DOHH2 (cell line): Measurements from ENCODE around the gene CCK.

ENCODE experiments used
- H3F3A ChIP-seq: fragments of 200-600 bp; sonication (generic), shearing (Covaris generic); 2 replicates; pipeline ENCODE4 v1.6.0; 2016; ENCODE audit warnings: antibody characterized with exemption, mild to moderate bottlenecking; ENCODE audit not compliant: control insufficient read depth, insufficient read depth
- H3K27ac ChIP-seq: fragments of 200-600 bp; sonication (generic); 2 replicates; pipeline ENCODE4 v1.5.1; 2014; ENCODE audit warnings: low read depth, mild to moderate bottlenecking, low read length, moderate library complexity
- H3K27me3 ChIP-seq: fragments of 200-600 bp; sonication (generic); 2 replicates; pipeline ENCODE4 v1.6.1; 2014; ENCODE audit warnings: mild to moderate bottlenecking, low read length, mixed read lengths; ENCODE audit not compliant: control insufficient read depth
- H3K36me3 ChIP-seq: fragments of 200-600 bp; sonication (generic); 2 replicates; pipeline ENCODE4 v1.6.1; 2014; ENCODE audit warnings: mild to moderate bottlenecking, low read length, moderate library complexity, mixed read lengths; ENCODE audit not compliant: control insufficient read depth
- H3K4me1 ChIP-seq: fragments of 200-600 bp; sonication (generic); 2 replicates; pipeline ENCODE4 v1.6.1; 2014; ENCODE audit warnings: mild to moderate bottlenecking, low read length, mixed read lengths; ENCODE audit not compliant: control insufficient read depth
- H3K4me2 ChIP-seq: fragments of 200-600 bp; sonication (generic); 2 replicates; pipeline ENCODE4 v1.6.0; 2014; ENCODE audit warnings: mild to moderate bottlenecking, low read length, moderate library complexity
- H3K4me3 ChIP-seq: fragments of 200-600 bp; sonication (generic); 2 replicates; pipeline ENCODE4 v1.5.1; 2014; ENCODE audit warnings: mild to moderate bottlenecking, low read length, mixed read lengths
- H3K79me2 ChIP-seq: fragments of 200-600 bp; sonication (generic); 2 replicates; pipeline ENCODE4 v1.6.1; 2014; ENCODE audit warnings: mild to moderate bottlenecking, low read length, mixed read lengths; ENCODE audit not compliant: control insufficient read depth
- H3K9me2 ChIP-seq: fragments of 200-600 bp; sonication (generic); replicated peaks from 2 replicates; pipeline ENCODE4 v1.6.1; 2014; ENCODE audit warnings: mild to moderate bottlenecking, low read length, mixed read lengths; ENCODE audit not compliant: control insufficient read depth
- H3K9me3 ChIP-seq: fragments of 200-600 bp; sonication (generic); 2 replicates; pipeline ENCODE4 v1.6.1; 2014; ENCODE audit warnings: antibody characterized with exemption, low read length, mixed read lengths; ENCODE audit not compliant: control insufficient read depth, insufficient read depth
- H4K20me1 ChIP-seq: fragments of 200-600 bp; sonication (generic); 2 replicates; pipeline ENCODE4 v1.6.0; 2014; ENCODE audit warnings: low read depth, mild to moderate bottlenecking, antibody characterized with exemption, low read length, moderate library complexity; ENCODE audit not compliant: control insufficient read depth, insufficient read depth
- EZH2phosphoT487 ChIP-seq: fragments of 200-600 bp; sonication (generic); IDR thresholded peaks from 2 replicates; pipeline ENCODE4 v1.6.1; 2017; ENCODE audit warnings: borderline replicate concordance, mild to moderate bottlenecking, antibody characterized with exemption, low read length, moderate library complexity, mixed read lengths
- TF ChIP-seq, protein P1 (sequence below): fragments of 200-600 bp; sonication (generic); IDR thresholded peaks from one replicate; pipeline ENCODE4 v1.5.1; 2014; ENCODE audit warnings: antibody characterized with exemption, mild to moderate bottlenecking, low read depth, low read length; ENCODE audit not compliant: poor library complexity, severe bottlenecking

Gene CCK

DNA sequence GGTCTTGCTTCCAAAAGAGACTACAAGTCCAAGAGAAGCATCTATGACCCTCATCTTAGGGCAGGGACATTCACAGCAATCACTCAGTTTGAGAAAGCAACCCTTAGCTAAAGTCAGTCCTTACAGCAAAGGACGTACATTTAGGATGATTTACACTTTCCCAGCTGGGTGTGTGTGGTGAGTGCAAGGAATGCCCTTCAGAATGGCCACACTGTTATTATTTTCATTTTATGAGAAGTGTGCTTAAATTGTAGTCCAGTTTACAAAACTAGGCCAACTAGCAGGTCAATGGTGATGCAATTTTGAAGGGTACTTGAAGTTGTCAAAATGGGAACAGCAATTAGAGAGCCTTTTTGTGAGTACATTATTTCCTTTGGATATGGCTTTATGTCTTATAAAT is 26.0 kb upstream of the CCK start:
- H3K4me3 ChIP-seq: no peak overlapping the region
- H3K79me2 ChIP-seq: no peaks in the 10 kb centered on the region
- no peaks in the 10 kb centered on the region for H3F3A ChIP-seq
- H3K9me2 ChIP-seq: no peaks in the 10 kb centered on the region
- no peaks in the 10 kb centered on the region for H4K20me1 ChIP-seq
- no peak for TF ChIP-seq EZH2phosphoT487
- TF ChIP-seq, protein P1, sequence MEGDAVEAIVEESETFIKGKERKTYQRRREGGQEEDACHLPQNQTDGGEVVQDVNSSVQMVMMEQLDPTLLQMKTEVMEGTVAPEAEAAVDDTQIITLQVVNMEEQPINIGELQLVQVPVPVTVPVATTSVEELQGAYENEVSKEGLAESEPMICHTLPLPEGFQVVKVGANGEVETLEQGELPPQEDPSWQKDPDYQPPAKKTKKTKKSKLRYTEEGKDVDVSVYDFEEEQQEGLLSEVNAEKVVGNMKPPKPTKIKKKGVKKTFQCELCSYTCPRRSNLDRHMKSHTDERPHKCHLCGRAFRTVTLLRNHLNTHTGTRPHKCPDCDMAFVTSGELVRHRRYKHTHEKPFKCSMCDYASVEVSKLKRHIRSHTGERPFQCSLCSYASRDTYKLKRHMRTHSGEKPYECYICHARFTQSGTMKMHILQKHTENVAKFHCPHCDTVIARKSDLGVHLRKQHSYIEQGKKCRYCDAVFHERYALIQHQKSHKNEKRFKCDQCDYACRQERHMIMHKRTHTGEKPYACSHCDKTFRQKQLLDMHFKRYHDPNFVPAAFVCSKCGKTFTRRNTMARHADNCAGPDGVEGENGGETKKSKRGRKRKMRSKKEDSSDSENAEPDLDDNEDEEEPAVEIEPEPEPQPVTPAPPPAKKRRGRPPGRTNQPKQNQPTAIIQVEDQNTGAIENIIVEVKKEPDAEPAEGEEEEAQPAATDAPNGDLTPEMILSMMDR: no peak
- no peak overlapping the region for H3K4me2 ChIP-seq
- no peaks in the 10 kb centered on the region for H3K4me1 ChIP-seq
- H3K36me3 ChIP-seq: no peaks in the 10 kb centered on the region
- no peak overlapping the region for H3K27ac ChIP-seq
- H3K9me3 ChIP-seq: no peaks in the 10 kb centered on the region
- no peaks in the 10 kb centered on the region for H3K27me3 ChIP-seq

DNA sequence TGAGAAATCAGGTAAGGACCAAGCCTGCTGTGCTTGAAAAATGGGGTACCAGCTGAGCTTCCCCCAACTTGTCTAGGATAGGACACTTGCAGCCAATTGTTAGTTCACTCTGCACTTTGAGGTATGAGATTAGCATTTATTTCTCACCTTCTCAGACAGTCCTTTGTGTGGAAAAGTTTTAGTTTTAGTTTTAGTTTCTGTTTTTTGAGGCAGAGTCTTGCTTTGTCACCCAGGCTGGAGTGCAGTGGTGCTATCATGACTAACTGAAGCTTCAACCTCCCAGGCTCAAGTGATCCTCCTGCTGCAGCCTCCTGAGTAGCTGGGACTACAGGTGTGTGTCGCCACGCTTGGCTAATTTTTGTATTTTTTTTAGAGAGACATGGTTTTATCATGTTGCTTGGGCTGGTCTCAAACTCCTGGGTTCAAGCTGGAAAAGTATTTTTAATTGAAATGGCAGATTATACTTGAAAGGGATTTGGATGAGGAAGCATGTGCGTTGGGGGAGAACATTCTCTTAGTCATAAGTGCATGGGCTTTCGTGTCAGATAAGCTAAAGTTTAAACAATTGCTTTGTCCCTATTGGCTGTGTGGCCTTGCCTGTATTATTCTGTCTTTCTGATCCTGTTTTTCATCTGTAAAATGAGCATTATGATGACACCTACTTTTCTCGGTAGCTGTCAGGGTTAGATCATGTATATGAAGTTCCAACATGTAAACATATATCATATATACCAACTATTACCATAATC is 25.2 kb upstream of the CCK start:
- no peaks in the 10 kb centered on the region for H3K4me1 ChIP-seq
- H3F3A ChIP-seq: no peaks in the 10 kb centered on the region
- no peak overlapping the region for H3K27ac ChIP-seq
- H3K9me2 ChIP-seq: no peaks in the 10 kb centered on the region
- TF ChIP-seq, protein P1: no peak
- TF ChIP-seq EZH2phosphoT487: no peak
- no peak overlapping the region for H3K4me3 ChIP-seq
- no peaks in the 10 kb centered on the region for H3K79me2 ChIP-seq
- no peaks in the 10 kb centered on the region for H3K9me3 ChIP-seq
- no peaks in the 10 kb centered on the region for H3K36me3 ChIP-seq
- no peaks in the 10 kb centered on the region for H3K27me3 ChIP-seq
- H3K4me2 ChIP-seq: no peak overlapping the region
- no peaks in the 10 kb centered on the region for H4K20me1 ChIP-seq

DNA sequence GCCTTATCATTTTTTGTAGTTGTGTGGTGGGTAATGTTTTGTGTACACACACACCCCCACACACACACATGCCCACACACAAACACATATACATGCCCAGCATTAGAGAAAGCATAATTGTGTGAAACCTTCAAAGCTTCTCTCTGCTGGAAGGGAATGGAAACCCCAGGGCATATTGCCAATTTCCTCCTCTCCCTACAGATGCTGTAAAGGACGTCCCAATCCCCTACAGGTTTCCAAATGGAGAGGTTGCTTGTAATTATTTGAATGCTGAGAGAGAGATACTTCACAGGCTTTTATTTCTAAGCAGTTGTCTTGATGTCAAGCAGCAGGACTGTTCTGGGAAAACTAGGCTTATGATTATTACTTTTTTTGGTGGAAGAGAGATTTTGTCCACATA is 23.0 kb upstream of the CCK start:
- no peaks in the 10 kb centered on the region for H3K4me1 ChIP-seq
- no peak overlapping the region for H3K4me3 ChIP-seq

More for the DNA sequence above, 23.0 kb upstream of the CCK start:
- Histone ChIP-seq H4K20me1 (no peaks in the 10 kb centered on the region), H3K9me3 (no peaks in the 10 kb centered on the region), H3K27me3 (no peaks in the 10 kb centered on the region), H3K79me2 (no peaks in the 10 kb centered on the region), H3K4me2 (no peak overlapping the region), H3F3A (no peaks in the 10 kb centered on the region), H3K27ac (no peak overlapping the region), H3K9me2 (no peaks in the 10 kb centered on the region), H3K36me3 (no peaks in the 10 kb centered on the region)
- TF ChIP-seq, protein P1: no peak
- TF ChIP-seq EZH2phosphoT487: no peak
